Pancreas (tissue), 10 donors: ENCODE results near the gene EXOC6. TPM values are rescaled to one million over a fixed set of nuclear protein-coding genes. Genes with fewer than 3 reads are reported as not detected.

Source experiments
- ATAC-seq, 4 donors: fragments of 200-7000 bp; cut with Tn5 transposase; one replicate each; pipeline versions ENCODE4 v1.8.0 to v1.9.1; 2020; ENCODE audit warnings: mild to moderate bottlenecking in 4 of 4, moderate library complexity in 4 of 4
- DNase-seq, 6 donors: peaks; one replicate each; pipeline ENCODE4 v3.0.0-alpha.2; 2020
- FAIRE-seq: peaks from 2 replicates; lab custom pipeline; 2012; peaks lifted over from hg19 to GRCh38; lab: Jason Lieb, UNC
- H3K27ac ChIP-seq, 4 donors: fragments of 200-600 bp; sonication (generic); 1 replicate in 3 of 4; 2 replicates in 1 of 4; pipeline versions ENCODE4 v1.5.0 to v1.8.0; 2020
- H3K27me3 ChIP-seq, 4 donors: fragments of 200-600 bp; one replicate each; pipeline ENCODE4 v1.8.0; 2021
- H3K36me3 ChIP-seq, 3 donors: fragments of 200-600 bp; sonication (generic) in 1 of 3; one replicate each; pipeline versions ENCODE4 v1.5.0 to v1.8.0; 2020 to 2021
- H3K4me1 ChIP-seq, 3 donors: fragments of 200-600 bp; one replicate each; pipeline ENCODE4 v1.8.0; 2021
- H3K4me3 ChIP-seq, 4 donors: fragments of 200-600 bp; sonication (generic) in 2 of 4; one replicate each; pipeline versions ENCODE4 v1.5.0 to v1.8.0; 2020 to 2021
- H3K9me3 ChIP-seq, 4 donors: fragments of 200-600 bp; one replicate each; pipeline ENCODE4 v1.8.0; 2021
- WGBS, 2 donors: extraction: QIAGEN DNeasy Blood & Tissue Kit; methylation state at CpG; one replicate each; pipeline ENCODE4 v1.1.7; 2013; 5-methylcytosine and 5-hydroxymethylcytosine counted together
- intact Hi-C, 3 donors: fragments of 100-400 bp; cut with DNase I; formaldehyde crosslinking; loops; one replicate each; pipeline versions ENCODE4 v1.11.1 to v1.14.2; 2022
- polyA plus RNA-seq, 2 donors: library from polyadenylated mRNA; stranded (reverse); fragments of 200-250 nt; gene quantifications; one replicate each; pipeline ENCODE4 v1.2.3, GENCODE V29; 2013
- total RNA-seq, 6 donors: library from RNA; stranded (reverse); fragmentation: NEBNext Ultra II Directional in 4 of 6; extraction: Animal tissue kit (Norgen Biotek cat#: 25700) in 4 of 6; gene quantifications; one replicate each; pipeline versions ENCODE4 v1.2.1 to v1.2.4, GENCODE V29; 2021 to 2023
- TF ChIP-seq, protein P1 (sequence below), 4 donors: fragments of 200-600 bp; sonication (generic) in 3 of 4; IDR thresholded peaks; one replicate each; pipeline versions ENCODE4 v1.5.0 to v1.8.0; 2021; ENCODE audit warnings: antibody characterized with exemption in 4 of 4
- donor health status: healthy with polysubstance abuse.
- donor health status: DM: no; HTN: no; CAD: no; lungs with moderate emphysema.
- donor health status: DM: no; HTN: no; CAD: no.
- donor health status: control.
- donor health status: control.
- donor health status: Bipolar disorder and iron deficiency.
- donor health status: DM: yes; HTN: yes; CAD: no.
- donor health status: DM: no; HTN: no; CAD: no.
- donor health status: DM: no; HTN: no; CAD: no.
- donor health status: DM: yes; HTN: yes; CAD: no.

Gene EXOC6
- total and polyA plus RNA-seq, 8 donors: 4.2 to 10.3 (median 7.3) TPM

GRCh38 chr10:92832998-92833650 is 15.2 kb upstream of the EXOC6 start:
- TF ChIP-seq, protein P1, sequence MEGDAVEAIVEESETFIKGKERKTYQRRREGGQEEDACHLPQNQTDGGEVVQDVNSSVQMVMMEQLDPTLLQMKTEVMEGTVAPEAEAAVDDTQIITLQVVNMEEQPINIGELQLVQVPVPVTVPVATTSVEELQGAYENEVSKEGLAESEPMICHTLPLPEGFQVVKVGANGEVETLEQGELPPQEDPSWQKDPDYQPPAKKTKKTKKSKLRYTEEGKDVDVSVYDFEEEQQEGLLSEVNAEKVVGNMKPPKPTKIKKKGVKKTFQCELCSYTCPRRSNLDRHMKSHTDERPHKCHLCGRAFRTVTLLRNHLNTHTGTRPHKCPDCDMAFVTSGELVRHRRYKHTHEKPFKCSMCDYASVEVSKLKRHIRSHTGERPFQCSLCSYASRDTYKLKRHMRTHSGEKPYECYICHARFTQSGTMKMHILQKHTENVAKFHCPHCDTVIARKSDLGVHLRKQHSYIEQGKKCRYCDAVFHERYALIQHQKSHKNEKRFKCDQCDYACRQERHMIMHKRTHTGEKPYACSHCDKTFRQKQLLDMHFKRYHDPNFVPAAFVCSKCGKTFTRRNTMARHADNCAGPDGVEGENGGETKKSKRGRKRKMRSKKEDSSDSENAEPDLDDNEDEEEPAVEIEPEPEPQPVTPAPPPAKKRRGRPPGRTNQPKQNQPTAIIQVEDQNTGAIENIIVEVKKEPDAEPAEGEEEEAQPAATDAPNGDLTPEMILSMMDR (IDR thresholded peaks at IDR 0.05): no peak
- intact Hi-C loops: no loop called here
- WGBS, 2 donors: 62 to 78% methylated on average over 2 of the region's 2 CpGs
- peaks cover 0 to 11% (median 0%) of the 10 kb centered on the region in 3 donors for H3K4me1 ChIP-seq
- no peaks in the 10 kb centered on the region for H3K27me3 ChIP-seq
- FAIRE-seq (no peak), DNase-seq (no peak), ATAC-seq (no peak)
- H3K4me3 ChIP-seq: no peak overlapping the region
- H3K36me3 ChIP-seq: no peaks in the 10 kb centered on the region
- H3K27ac ChIP-seq: no peak overlapping the region
- no peaks in the 10 kb centered on the region for H3K9me3 ChIP-seq

- H3K4me3 ChIP-seq: no peak overlapping the region
- H3K4me1 ChIP-seq: peaks cover 0 to 11% (median 5%) of the 10 kb centered on the region in 3 donors
- FAIRE-seq (no peak), ATAC-seq (peak in 1 of 4 donors; percentile 19), DNase-seq (no peak)
- no peaks in the 10 kb centered on the region for H3K27me3 ChIP-seq
- H3K27ac ChIP-seq: no peak overlapping the region
- 32 to 35% methylated on average over 3 of the region's 3 CpGs for WGBS, 2 donors
- H3K36me3 ChIP-seq: no peaks in the 10 kb centered on the region
- no peaks in the 10 kb centered on the region for H3K9me3 ChIP-seq
- intact Hi-C loops: no loop called here
- TF ChIP-seq, protein P1 (IDR thresholded peaks at IDR 0.05): no peak
Measured at GRCh38 chr10:92834331-92834730, 14.0 kb upstream of the EXOC6 start.

DNA sequence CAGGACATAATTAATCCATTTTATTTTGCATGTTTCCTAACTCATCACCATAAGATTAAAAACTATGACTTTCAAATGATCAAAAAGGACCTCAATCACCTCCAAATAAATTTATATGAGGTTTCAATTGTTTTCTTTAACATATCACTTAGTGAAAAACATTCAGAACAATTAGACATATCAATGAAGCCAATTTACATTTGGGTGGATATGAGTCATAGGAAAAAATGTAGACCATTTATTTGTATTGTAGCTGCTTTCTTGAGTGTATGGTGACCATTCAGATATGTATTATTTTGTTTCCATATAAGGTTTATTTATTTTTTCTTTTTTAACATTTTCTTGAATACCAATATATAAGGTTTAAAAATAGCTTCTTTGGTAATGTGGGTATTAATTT is 13.3 kb upstream of the EXOC6 start:
- Histone ChIP-seq H3K27me3 (no peaks in the 10 kb centered on the region), H3K4me1 (peaks cover 0 to 15% (median 12%) of the 10 kb centered on the region in 3 donors), H3K27ac (no peak overlapping the region), H3K4me3 (no peak overlapping the region), H3K9me3 (no peaks in the 10 kb centered on the region), H3K36me3 (no peaks in the 10 kb centered on the region)
- DNase-seq (no peak), FAIRE-seq (no peak), ATAC-seq (no peak)
- TF ChIP-seq, protein P1 (IDR thresholded peaks at IDR 0.05): no peak
- intact Hi-C loops: no loop called here

DNA sequence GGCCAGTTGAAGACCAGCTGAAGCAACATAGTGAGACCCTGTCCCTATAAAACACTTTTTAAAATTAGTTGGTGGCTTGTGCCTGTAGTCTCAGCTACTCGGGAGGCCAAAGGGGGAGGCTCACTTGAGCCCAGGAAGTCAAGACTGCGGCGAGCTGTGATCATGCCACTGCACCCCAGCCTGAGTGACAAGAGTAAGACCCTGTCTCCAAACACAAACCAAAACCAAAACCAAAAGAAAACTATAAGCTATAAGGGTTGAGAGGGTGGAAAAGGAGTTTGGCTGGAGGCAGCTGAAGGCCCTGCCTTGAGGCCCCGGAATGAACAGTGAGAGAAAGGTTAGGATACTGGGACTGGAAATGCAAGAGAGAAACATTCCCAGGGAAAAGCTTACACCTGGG is 10.9 kb upstream of the EXOC6 start:
- no peak for FAIRE-seq

More for the DNA sequence above, 10.9 kb upstream of the EXOC6 start:
- no peaks in the 10 kb centered on the region for H3K36me3 ChIP-seq
- WGBS, 2 donors: 81 to 85% methylated on average over 4 of the region's 4 CpGs
- no peak for ATAC-seq
- DNase-seq: no peak
- H3K4me3 ChIP-seq: no peak overlapping the region
- intact Hi-C loops: no loop called here
- peaks cover 0 to 18% (median 12%) of the 10 kb centered on the region in 3 donors for H3K4me1 ChIP-seq
- no peaks in the 10 kb centered on the region for H3K27me3 ChIP-seq
- no peaks in the 10 kb centered on the region for H3K9me3 ChIP-seq
- no peak overlapping the region for H3K27ac ChIP-seq
- TF ChIP-seq, protein P1 (IDR thresholded peaks at IDR 0.05): no peak
